Measurements from ENCODE around the gene IL17B.

- TF ChIP-seq CTCF (IDR thresholded peaks at IDR 0.05), result no peak
- TF ChIP-seq POLR2A (IDR thresholded peaks at IDR 0.05), result no peak
- TF ChIP-seq POLR2AphosphoS5 (IDR thresholded peaks at IDR 0.05), result peak; percentile 27 to 61 (median 48)
These were observed 43.4 kb upstream of the IL17B start for GRCh38 chr5:149422366-149423048.
